Mucosa of gallbladder (tissue), 1 donor: ENCODE measurements around the gene SPINK2. TPM values are rescaled to one million over a fixed set of nuclear protein-coding genes. Genes with fewer than 3 reads are reported as not detected.

Source experiments
- total RNA-seq: library from RNA; stranded (reverse); gene quantifications from one replicate; pipeline ENCODE4 v1.2.1, GENCODE V29; 2021
- donor health status: DM: no; HTN: no; CAD: no.

The SPINK2 gene
- total RNA-seq, 1 donor from 2014 or later, result 0.63 TPM

Other genes with a start within 250 kb of the SPINK2 start
- gene HOPX, start 140.4 kb downstream of the SPINK2 start, total RNA-seq, result 27.6 TPM
- 48.3 TPM for gene REST, start 86.2 kb upstream of the SPINK2 start, total RNA-seq
- gene NOA1, start 155.9 kb upstream of the SPINK2 start, total RNA-seq, result 17.1 TPM
- gene POLR2B, start 157.2 kb upstream of the SPINK2 start, total RNA-seq, result 78.8 TPM